Choroid plexus epithelial cell (primary cell): ENCODE data around the gene SPIB.

ENCODE experiments used
- DNase-seq: peaks from one replicate; pipeline ENCODE4 v3.0.0-alpha.2; 2010; ENCODE audit warnings: low read depth
- H3K4me3 ChIP-seq: 2 replicates; pipeline ENCODE4 v1.5.1; 2011; ENCODE audit warnings: low read depth, mild to moderate bottlenecking, control low read depth, low read length, moderate library complexity
- CTCF ChIP-seq: conservative IDR thresholded peaks from 2 replicates; pipeline ENCODE4 v1.5.1; 2011; ENCODE audit warnings: low read depth, mild to moderate bottlenecking, control low read depth, inconsistent platforms, low read length, moderate library complexity

SPIB gene

GRCh38 chr19:50393589-50393988, 25.1 kb upstream of the SPIB start:
- no peak for TF ChIP-seq CTCF

GRCh38 chr19:50394017-50394416, 24.7 kb upstream of the SPIB start:
- H3K4me3 ChIP-seq: no peak overlapping the region
- TF ChIP-seq CTCF: no peak
- DNase-seq: no peak

More at GRCh38 chr19:50393589-50393988, 25.1 kb upstream of the SPIB start:
- no peak for DNase-seq
- no peak overlapping the region for H3K4me3 ChIP-seq

GRCh38 chr19:50398675-50399367, 19.9 kb upstream of the SPIB start:
- no peak overlapping the region for H3K4me3 ChIP-seq
- DNase-seq: no peak
- TF ChIP-seq CTCF: no peak

GRCh38 chr19:50399368-50399745, 19.4 kb upstream of the SPIB start:
- TF ChIP-seq CTCF: no peak
- no peak for DNase-seq
- no peak overlapping the region for H3K4me3 ChIP-seq

- TF ChIP-seq CTCF: no peak
- no peak overlapping the region for H3K4me3 ChIP-seq
- no peak for DNase-seq
These were observed 16.9 kb upstream of the SPIB start for GRCh38 chr19:50401605-50402450.

- DNase-seq: no peak
- no peak for TF ChIP-seq CTCF
- no peak overlapping the region for H3K4me3 ChIP-seq
These were observed 16.0 kb upstream of the SPIB start for GRCh38 chr19:50402544-50403301.
